CD1c-positive myeloid dendritic cell (primary cell): Measurements from ENCODE around the gene ECT2.
"Not testable (repeated sequence)": the region's sequence is repeated elsewhere in the genome, so short reads cannot be mapped to it uniquely, and the experiment has no call there.

ENCODE experiments used
- DNase-seq: peaks from one replicate; pipeline ENCODE4 v3.0.0-alpha.2; 2016; ENCODE audit errors: extremely low spot score

ECT2 gene

DNA sequence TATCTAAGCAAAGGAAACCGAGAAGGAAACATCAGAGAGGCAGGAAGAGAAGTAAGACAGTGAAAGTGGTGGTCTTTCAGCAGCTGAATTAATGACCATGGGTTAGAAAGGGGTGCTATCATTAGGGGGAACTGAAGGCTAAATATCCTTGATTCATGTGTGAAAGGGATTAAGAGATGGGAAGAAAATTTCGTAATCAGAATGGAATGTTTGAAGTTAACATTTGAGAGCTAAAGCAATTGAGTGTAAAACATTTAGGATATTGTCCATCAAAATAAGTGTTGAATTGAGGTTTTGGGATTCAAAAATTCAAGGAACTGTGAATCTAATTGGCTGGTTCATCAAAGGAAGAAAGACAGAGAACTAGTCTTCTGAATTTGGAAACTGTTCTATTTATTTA is 4.1 kb upstream of the ECT2 start:
- DNase-seq = no peak

DNA sequence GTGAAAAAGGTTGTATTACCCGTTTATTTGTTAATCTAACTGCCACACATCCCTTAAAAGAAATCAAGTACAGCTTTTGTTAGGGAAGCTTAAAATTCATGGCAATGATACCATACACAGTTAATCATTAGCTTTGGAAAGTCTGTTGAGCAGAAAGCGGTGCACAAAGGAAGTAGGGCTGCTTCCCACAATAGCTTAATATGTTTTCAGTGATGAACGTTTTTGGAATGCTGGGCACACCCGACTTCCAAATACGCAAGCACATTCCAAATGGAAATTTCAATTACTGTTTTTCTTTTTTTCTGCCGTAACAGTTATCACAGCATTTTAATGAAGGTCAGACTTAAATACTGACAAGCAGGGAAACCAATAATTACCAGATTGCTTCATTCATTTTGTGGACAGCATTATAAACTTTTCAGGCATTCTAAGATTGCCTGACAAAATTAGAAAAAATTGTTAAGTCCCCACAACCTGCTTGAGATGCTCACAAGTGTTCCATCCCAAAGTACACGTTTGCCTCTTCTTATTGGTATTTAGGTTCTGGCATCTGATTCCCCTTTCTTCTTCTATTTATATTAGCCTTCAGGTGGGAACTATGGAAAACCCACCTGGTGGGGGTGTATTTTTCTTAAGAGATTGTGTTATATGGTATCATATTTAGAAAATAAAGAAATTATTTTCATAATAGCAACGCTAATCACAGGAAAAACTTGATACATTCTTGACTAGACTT is 1.1 kb upstream of the ECT2 start:
- DNase-seq = no peak

GRCh38 chr3:172750069-172750367 is 508 bp upstream of the ECT2 start:
- no peak for DNase-seq

GRCh38 chr3:172751175-172751704 is 714 bp downstream of the ECT2 start:
- peak; percentile 26 for DNase-seq

- DNase-seq = no peak
Measured at GRCh38 chr3:172752651-172753050, 2.1 kb downstream of the ECT2 start.

DNA sequence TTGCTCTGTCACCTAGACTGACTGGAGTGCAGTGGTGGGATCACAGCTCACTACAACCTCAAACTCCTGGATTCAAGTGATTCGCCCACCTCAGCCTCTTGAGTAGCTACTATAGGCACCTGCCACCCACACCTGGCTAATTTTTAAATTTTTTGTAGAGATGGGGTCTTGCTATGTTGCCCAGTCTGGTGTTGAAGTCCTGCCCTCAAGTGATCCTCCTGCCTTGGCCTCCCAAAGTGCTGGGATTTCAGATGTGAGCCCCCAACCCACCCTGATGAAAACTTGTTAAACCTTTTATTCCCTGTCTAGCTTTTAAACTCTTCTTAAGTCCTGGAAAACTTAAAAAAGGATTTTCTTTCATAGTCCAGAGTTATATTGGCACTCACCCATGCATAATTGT is 2.6 kb downstream of the ECT2 start:
- DNase-seq = no peak

DNA sequence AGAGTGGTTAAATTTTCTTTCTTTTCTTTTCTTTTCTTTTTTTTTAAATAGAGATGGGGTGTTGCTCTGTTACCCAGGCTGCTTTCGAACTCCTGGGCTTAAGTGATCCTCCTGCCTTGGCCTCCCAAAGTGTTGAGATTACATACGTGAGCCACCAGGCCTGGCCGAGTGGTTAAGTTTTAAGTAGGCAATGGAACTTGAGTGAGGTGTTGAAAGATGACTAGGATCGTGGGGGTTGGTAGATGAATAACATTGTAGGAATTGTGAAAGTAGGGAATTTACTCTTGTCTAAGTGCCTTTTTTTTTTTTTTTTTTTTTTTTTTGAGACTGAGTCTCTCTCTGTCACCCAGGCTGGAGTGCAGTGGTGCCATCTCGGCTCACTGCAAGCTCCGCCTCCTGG is 9.9 kb downstream of the ECT2 start:
- DNase-seq = not testable (repeated sequence)

DNA sequence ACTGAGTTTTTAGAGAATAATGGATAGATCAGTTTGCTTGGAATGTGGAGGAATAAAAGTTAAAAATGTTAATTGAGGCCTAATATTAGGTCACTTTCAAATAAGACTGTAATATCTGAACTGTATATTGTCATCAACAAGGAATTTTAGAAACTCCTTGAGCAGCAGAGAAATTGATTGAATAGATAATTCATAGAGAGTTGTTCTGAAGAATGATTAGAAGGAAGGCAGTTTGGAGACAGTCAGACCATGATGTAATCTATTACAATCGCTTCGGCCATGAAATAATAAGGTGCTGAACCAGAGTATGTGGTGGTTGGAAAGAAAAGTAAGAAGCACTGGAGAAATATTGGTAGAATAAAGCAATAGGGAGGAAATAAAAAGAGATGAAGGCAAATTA is 15.7 kb downstream of the ECT2 start:
- DNase-seq = no peak

- DNase-seq = no peak
Measured at GRCh38 chr3:172766718-172767405, 16.3 kb downstream of the ECT2 start.

- no peak for DNase-seq
Measured at GRCh38 chr3:172770382-172770781, 19.9 kb downstream of the ECT2 start.

- DNase-seq = no peak
Measured at GRCh38 chr3:172771672-172772071, 21.1 kb downstream of the ECT2 start.

- DNase-seq = no peak
Measured at GRCh38 chr3:172776049-172776717, 25.7 kb downstream of the ECT2 start.

DNA sequence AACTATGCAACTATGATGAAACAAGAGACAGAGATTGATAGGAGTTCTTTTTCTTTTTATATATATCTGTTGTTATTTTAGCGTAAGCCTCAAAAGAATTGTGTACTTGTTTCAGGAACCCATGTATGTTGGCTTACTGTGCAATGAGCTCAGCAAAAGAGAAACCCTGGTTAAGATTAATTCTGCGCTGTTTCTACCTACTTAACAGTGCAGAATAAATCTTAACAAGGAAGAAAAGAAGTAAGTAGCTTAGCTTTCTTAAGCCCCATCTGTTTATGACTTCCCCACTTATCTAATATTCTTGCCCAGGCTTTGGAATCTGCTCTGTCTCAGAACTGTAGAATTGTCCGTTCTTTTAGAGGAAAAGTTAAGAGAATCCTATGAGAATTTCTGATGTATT is 27.4 kb downstream of the ECT2 start:
- DNase-seq = no peak

GRCh38 chr3:172782235-172782634 is 31.7 kb downstream of the ECT2 start:
- DNase-seq = no peak

DNA sequence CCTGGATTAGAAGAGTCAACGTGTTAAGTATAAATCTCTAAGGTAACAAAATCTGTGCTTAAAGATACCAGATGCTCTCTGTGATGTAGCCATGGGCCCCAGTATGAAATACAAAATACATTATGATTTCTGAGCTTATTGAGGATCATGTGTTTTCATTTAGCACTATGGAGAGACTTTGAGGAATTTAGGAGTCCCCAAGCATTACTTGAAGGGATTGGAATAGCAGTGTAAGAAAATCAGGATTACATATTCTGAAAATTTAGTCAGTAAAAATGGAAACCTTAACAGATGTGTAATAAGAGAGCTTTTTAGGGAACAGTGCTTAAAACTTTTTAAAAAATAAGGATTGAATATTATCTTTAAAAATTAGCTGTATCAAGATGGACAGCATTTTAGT is 35.5 kb downstream of the ECT2 start:
- no peak for DNase-seq

GRCh38 chr3:172787019-172787418 is 36.5 kb downstream of the ECT2 start:
- no peak for DNase-seq

GRCh38 chr3:172787746-172788145 is 37.2 kb downstream of the ECT2 start:
- no peak for DNase-seq

DNA sequence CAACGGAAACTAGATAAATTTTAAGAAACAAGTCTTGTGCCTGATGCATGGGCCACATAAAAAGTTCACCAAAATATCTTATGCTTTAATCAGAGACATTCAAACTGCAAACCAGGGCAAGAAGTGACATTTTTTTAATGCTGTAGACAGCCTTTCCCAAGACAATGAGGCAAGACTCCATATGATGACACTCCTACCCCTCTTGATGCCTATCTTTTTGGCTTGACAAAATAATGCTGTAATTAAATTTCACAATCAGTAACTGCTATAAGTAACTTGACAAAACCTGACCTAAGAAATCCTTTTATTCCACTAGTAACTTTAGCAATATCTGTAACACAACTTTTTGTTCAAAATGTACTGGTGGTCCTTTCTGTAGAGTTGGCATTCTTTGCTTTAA is 48.7 kb downstream of the ECT2 start:
- DNase-seq = no peak

DNA sequence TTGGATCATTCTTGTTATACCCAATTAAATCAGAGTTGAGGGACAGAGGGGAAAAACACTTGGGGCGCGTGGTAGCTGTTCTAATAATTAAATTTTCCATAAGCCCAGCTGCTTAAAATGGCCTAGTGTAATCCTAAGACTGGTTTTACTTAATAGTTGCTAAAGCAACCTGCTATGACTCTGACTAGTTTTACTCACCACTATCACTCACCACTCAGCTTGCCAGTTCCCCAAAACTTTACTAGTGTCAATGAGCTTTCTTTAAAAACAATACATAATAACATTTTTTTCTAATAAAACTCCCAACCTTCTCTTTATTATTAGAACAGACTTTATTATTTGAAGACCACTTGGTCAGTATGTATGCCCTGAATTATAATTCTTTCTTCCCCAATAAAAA is 49.6 kb downstream of the ECT2 start:
- no peak for DNase-seq

DNA sequence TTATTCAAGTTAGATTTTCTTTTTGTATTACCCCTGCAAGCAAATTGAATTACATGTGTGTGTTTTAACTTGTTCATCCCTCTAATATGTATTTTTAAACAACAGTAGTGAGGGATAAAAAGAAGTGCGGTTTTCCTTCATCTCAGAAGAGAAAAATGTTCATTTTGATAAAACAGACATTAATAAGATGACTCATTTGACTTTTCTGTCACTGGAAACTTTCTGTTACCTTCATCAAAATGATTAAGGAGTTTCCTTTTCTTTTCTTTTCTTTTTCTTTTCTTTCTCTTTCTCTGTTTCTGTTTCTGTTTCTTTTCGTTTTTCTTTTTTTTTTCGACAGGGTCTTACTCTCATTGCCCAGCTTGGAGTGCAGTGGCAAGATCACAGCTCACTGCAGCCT is 53.0 kb downstream of the ECT2 start:
- DNase-seq = no peak

DNA sequence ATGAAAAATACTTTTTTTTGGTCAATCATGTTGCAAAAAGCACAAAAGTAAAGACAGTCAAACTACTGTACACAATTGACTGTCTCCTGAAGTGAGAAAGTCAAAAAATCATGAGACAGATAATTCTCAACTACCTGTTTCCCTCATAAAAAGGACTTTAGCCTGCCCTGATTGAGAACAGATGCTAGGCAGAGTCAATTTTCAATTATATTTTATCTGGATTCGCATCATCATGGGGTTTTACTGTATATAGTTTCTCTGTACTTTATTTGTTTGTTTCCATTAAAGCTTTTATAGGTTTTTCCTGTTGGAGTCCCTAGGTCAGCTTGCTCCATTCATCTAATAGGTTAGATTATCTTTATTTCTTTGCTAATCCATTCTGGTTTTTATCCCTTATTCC is 53.8 kb downstream of the ECT2 start:
- DNase-seq = no peak

DNA sequence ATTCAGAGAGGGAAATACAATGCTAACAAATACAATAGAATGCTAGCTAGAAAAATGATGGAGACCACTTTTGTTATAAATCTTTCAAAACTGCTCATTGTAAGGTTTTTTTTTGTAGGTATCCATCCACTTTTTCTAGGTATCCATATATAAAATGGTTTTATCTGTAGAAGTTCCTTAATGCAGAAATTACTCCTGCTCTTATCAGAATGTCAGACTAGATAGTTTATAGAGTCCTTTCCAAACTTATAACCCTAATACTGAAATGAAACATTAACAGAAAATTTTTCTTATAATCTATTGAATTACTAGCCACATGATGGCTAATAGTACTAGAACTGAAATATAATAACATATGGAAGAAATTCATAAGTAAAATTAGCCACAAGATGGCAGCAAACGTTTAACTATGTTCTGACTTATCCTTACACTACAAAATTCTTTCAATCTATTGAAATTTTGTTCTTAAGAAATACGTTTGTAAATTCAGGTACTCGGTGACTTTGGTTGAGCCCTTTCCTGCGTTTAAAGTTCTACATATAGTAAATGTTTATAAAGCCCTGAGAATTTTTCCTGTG is 58.5 kb downstream of the ECT2 start:
- peak; percentile 51 for DNase-seq

DNA sequence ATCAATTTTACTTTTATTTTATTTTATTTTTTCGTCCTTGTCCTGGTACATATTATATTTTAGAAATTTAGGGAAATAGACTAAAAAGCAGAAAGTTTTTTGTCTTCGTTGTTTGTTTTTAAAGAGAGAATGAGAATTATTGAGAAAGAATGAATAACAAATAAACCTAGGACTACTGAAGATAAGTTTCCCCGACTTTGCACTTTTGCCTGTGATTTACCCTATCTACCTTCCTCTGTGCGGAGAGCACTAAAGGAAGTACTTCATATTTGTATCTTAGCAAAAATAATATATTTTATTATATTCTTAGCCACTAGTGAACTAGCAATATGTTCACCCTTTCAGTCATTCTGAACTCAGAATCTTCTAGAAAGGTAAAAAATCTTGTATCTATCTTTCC is 60.6 kb downstream of the ECT2 start:
- no peak for DNase-seq
